NCI-H460 (cell line): Measurements from ENCODE around the gene LRRC43. TPM values are rescaled to one million over a fixed set of nuclear protein-coding genes. Genes with fewer than 3 reads are reported as not detected.

ENCODE experiments used
- DNase-seq: peaks from one replicate; pipeline ENCODE4 v3.0.0-alpha.2; 2016; ENCODE audit warnings: low read depth; ENCODE audit errors: extremely low read depth
- total RNA-seq: library from RNA; depleted of rRNA; stranded (reverse); fragments of >200 nt; shearing (Covaris generic); gene quantifications from 2 replicates; pipeline ENCODE4 v1.2.3, GENCODE V29; 2014

Gene LRRC43
- total RNA-seq, 1 experiment from 2014 or later: not detected

DNA sequence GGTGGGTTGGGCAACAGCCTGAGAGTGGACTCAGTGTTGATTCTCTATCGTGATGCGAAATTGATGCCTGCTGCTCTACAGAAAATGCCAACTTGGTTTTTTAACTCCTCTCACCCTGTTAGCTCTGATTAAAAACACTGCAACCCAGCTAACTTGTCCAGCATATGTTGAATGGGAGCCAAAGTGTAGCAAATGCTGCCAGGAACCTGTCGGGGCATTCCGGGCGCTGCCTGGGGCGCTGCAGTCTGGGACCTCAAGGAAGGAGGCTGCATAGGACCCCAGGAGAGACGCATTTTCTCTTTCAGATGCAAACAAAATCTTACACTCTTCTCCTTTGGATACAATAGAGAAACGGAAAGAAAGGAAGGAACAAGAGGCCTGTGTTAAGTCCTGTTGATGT is 24.5 kb downstream of the LRRC43 start:
- no peak for DNase-seq

DNA sequence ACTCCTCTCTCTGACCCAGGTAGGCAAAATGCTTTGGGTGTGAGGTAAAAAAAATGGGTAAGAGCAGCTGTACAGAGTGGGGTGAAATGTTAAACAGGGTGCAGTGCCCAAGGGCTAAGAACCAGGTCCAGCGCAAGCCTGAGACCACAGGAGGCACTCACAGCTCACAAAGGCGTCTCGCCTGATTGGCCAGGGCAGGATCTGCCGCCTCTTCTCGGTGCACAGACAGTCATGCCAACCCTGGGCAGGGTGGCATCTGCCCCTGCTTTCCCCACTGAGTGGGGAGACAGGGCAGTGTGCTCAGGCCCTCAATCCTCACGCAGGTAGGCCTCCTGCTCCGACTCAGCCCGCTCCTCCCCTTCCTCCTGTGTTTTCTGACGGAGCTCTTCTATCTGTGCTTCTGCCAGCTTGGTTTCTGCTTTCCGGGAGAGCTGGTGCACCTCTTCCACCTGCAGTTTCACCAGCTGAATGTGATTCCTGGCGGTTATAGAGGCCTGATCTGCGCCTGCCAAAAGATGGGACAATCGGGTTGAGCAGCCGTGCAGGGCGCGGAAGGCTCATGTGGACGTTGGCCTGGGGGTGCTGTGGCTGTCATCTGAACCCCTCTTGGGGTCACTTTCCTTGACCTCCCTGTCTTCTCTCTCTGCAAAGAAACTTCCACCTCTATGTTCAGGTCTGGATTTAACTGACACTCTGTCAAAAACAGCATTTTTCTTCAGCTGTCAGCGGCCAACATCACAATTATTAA is 25.3 kb downstream of the LRRC43 start:
- DNase-seq: no peak

DNA sequence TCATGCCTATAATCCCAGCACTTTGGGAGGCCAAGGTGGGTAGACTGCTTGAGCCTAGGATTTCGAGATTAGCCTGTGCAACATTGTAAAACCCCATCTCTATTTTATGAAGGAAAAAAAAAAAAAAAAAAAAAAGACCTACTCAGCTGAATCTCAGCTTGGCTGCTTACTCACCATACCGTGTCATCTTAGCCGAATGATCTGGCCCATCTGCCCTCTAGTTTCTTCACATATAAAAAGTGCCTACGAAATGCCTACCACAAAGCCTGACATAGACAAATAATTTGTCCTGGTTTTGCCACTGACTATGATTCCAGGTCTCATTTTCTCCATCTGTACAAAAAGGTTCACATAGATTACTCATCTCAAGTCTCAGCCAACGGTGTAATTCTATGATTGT is 32.8 kb downstream of the LRRC43 start:
- DNase-seq: no peak

DNA sequence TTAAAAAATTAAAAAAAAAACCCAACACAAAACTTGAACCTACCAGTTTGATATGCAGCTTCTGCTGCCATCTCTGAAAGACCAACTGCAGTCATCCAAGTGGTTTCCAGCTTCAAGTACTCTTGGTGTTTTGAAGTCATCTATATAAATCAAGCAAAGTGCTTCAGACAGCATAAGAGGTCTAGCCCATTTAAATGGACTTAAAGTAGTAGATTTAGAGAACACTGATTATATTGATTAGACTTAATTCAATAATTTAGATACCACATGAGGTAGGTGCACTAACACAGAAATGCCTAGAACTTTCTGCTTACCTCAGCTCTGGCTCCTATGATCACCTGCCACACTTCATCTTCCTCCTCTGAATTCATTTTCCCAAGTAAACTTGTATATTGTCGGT is 33.5 kb downstream of the LRRC43 start:
- no peak for DNase-seq

DNA sequence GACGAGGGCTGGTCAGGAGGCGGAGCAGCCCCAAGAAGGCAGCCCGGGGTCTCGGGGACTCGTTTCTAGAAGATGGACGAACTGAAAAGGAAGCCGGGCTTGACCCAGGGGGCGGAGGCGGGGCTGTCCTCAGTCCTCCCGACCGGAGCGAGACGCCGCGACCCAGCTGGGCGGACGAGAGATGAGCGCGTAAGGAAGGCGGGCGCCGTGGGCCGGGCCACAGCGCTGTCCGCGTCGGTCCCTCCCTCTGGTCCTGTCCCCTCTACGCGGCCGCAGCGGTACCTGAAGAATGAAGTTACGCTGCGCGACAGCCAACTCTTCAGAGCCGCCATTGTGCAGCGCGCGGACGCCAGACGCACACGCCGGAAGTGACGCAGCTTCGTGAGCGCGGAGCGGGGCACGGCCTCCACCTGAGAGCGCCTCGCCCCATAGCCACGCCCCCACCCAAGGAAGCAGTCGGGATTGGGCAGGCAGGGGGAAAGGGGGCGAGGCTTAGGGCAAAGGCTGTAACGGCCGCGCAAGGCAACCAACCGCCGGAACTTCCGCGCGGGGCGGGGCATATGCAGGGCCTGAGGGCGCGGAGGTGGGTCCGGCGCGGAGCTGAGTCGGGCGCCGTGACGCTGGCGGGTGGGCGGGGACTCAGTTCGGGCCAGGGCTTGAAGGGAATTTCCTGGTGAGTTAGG is 42.9 kb downstream of the LRRC43 start, which contains the start of gene DIABLO:
TSS of gene DIABLO (minus strand) at position 370 of the 683 bp plus-strand sequence. CDS start at position 332, 38 bp downstream.
- DNase-seq: peak; percentile 99

GRCh38 chr12:122226366-122227125 is 43.6 kb downstream of the LRRC43 start:
- no peak for DNase-seq

DNA sequence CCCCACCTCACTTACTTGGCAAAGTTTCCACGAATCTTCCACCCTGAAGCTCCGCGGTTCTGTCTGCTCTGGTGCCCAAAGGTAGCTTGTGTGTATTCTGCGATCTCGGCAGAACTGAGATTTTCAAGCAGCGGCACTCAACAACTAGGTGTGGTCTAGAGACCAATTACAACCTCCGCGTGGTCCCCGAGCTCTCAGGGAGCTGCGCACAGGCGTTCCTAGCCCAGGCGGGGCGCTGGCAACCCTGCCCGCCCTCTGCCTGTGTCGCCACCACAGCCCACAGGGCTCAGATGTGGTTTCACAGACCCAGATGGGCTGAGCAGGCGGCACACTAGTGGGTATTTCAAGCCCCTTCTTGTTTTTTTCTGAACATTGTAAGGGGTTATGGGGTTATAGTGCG is 44.4 kb downstream of the LRRC43 start:
- DNase-seq: no peak

DNA sequence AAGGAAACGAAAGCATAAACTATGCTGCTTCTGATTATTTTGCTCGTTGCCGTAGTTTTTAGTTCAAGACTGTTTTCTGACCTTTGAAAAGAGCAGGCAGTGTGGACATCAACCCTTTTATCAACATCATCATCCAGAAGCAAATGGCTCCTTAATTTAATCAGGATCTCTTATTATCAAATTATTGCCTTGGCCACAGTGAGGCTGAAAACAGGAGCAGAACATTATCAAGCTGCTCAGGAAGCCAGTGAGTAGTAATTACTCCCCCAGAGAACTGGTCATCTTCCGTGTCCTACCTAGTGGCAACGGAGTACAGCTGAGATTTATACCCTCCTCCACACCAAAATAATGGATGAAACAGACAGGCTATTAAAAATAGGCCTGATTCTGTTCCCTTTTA is 45.2 kb downstream of the LRRC43 start:
- no peak for DNase-seq

DNA sequence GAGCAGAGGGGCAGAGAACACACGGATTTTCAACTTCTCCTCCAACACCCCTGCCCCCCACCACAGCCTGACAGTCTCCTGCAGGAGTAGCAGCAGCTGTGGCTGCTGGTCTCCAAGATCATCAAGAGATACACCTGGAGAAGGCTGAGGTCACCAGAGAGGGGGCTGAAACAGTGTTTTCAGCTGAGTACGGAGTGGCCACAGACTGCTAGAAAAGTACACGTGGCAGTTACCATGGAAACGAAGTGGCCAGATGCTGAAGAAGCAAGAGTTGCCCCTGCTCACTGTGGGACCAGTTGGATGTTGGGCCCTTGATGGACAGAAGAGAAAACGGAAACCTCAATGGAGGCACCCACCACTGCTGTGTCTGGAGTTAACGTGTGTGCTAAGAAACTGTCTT is 47.9 kb downstream of the LRRC43 start:
- no peak for DNase-seq

DNA sequence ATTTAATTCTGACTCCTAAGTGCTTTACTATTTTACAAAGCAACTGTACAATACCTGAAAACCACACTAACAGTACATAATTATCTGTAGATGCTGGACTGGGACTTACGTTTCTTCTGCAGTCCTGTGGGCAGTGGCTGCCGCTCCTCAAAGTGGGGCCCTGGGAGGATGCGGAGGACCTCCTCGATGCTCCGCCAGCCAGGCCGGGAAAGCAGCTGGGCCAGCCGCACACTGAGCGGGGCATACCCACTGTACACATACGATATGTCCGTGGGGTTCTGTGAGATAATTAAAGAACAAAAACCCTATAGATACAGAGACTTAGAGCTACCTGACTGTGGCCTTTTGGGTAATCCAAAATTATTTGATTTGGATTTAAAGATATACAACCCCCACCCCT is 49.8 kb downstream of the LRRC43 start:
- DNase-seq: no peak

- no peak for DNase-seq
Measured at GRCh38 chr12:122235741-122236140, 52.8 kb downstream of the LRRC43 start.

GRCh38 chr12:122238861-122239260 is 55.9 kb downstream of the LRRC43 start:
- no peak for DNase-seq

DNA sequence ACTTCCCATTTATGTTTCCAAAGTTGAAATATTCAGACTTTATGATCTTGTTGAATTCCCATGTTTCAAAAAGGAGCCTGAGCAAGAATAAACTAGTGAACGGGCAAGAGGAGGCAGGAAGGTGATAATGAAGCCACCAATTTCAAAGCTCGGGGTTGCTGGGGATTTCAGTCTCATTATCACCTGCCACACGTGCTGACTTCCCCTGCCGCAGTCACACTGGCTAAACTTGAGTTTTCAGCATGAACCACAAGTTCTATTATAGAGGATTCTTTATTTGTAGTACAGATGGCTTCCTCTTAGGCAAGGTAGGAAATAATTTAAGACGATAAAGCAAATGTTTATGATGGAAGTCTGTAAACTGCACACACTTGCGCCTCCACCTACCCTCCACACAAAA is 61.0 kb downstream of the LRRC43 start:
- DNase-seq: no peak

GRCh38 chr12:122244565-122245371 is 61.8 kb downstream of the LRRC43 start:
- DNase-seq: no peak

GRCh38 chr12:122245553-122245952 is 62.6 kb downstream of the LRRC43 start:
- DNase-seq: no peak

GRCh38 chr12:122250047-122250446 is 67.1 kb downstream of the LRRC43 start:
- DNase-seq: no peak

- DNase-seq: no peak
Measured at GRCh38 chr12:122250536-122250935, 67.6 kb downstream of the LRRC43 start.
